ENCODE results near the gene GPATCH8.

DNA sequence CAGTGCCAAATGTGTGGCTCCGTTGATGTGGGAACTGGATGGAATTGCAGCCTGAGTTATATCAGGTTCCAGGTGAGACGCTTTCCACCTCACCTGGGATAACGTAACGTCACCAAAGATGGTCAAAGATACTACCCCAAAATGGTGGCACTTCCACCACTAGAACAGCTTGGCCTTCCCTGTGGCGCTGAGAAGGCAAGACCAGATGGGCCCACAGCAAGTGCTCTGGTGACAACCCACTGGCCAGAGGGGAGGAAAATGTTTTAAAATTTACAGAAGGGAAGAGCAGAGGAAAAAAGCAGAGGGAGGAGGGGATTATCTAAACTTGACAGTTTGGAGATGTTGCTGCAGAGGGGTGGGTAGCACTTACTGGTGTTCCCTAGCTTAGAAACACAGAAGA is 106.3 kb downstream of the GPATCH8 start:
- TF ChIP-seq, protein P1, sequence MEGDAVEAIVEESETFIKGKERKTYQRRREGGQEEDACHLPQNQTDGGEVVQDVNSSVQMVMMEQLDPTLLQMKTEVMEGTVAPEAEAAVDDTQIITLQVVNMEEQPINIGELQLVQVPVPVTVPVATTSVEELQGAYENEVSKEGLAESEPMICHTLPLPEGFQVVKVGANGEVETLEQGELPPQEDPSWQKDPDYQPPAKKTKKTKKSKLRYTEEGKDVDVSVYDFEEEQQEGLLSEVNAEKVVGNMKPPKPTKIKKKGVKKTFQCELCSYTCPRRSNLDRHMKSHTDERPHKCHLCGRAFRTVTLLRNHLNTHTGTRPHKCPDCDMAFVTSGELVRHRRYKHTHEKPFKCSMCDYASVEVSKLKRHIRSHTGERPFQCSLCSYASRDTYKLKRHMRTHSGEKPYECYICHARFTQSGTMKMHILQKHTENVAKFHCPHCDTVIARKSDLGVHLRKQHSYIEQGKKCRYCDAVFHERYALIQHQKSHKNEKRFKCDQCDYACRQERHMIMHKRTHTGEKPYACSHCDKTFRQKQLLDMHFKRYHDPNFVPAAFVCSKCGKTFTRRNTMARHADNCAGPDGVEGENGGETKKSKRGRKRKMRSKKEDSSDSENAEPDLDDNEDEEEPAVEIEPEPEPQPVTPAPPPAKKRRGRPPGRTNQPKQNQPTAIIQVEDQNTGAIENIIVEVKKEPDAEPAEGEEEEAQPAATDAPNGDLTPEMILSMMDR (IDR thresholded peaks at IDR 0.05) = no peak
- TF ChIP-seq POLR2A (IDR thresholded peaks at IDR 0.05) = no peak

Data from esophagus squamous epithelium (tissue), 4 donors.